ENCODE measurements around the gene SUMO4.

DNA sequence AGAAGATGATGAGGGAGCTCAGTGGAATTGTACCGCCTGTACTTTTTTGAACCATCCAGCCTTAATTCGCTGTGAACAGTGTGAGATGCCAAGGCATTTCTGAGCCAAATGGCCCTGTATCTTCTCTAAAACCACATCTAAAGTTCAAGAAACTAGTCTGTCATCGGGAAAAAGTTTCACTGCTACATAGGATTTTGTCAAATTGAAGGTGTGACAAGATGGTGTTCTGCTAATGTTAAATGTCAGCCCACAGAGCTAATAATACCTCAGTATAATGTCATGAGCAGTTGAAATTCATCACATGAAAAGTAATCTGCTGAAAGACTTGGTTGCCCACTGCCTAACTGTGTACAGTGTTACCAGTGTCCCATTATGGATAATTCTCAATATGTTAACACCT lies 9.6 kb downstream of the SUMO4 start:
- TF ChIP-seq, protein P1, sequence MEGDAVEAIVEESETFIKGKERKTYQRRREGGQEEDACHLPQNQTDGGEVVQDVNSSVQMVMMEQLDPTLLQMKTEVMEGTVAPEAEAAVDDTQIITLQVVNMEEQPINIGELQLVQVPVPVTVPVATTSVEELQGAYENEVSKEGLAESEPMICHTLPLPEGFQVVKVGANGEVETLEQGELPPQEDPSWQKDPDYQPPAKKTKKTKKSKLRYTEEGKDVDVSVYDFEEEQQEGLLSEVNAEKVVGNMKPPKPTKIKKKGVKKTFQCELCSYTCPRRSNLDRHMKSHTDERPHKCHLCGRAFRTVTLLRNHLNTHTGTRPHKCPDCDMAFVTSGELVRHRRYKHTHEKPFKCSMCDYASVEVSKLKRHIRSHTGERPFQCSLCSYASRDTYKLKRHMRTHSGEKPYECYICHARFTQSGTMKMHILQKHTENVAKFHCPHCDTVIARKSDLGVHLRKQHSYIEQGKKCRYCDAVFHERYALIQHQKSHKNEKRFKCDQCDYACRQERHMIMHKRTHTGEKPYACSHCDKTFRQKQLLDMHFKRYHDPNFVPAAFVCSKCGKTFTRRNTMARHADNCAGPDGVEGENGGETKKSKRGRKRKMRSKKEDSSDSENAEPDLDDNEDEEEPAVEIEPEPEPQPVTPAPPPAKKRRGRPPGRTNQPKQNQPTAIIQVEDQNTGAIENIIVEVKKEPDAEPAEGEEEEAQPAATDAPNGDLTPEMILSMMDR (conservative IDR thresholded peaks at IDR 0.05), result no peak
- TF ChIP-seq EZH2 (IDR thresholded peaks at IDR 0.05; ENCODE audit: low read depth), result no peak

Measured in PC-9 (cell line).